Suprapubic skin (tissue), 4 donors: ENCODE data around the gene TXNL1. TPM values are rescaled to one million over a fixed set of nuclear protein-coding genes. Genes with fewer than 3 reads are reported as not detected.
A peak's percentile ranks its signal among the peaks of the same experiment; 100 is the strongest.
"Not testable (repeated sequence)": the region's sequence is repeated elsewhere in the genome, so short reads cannot be mapped to it uniquely, and the experiment has no call there.

Source experiments
- DNase-seq, 2 donors: peaks; one replicate each; pipeline ENCODE4 v3.0.0-alpha.2; 2019; ENCODE audit warnings: low spot score in 2 of 2
- H3K27ac ChIP-seq: fragments of 200-600 bp; sonication (generic); one replicate; pipeline ENCODE4 v1.5.1; 2019
- H3K27me3 ChIP-seq: fragments of 200-600 bp; sonication (generic); one replicate; pipeline ENCODE4 v1.5.1; 2019
- H3K36me3 ChIP-seq: fragments of 200-600 bp; sonication (generic); one replicate; pipeline ENCODE4 v1.5.1; 2019
- H3K4me1 ChIP-seq: fragments of 200-600 bp; sonication (generic); one replicate; pipeline ENCODE4 v1.5.1; 2019
- H3K4me3 ChIP-seq: fragments of 200-600 bp; sonication (generic); one replicate; pipeline ENCODE4 v1.5.1; 2019; ENCODE audit warnings: mild to moderate bottlenecking
- H3K9me3 ChIP-seq: fragments of 200-600 bp; sonication (generic); one replicate; pipeline ENCODE4 v1.5.1; 2019
- CTCF ChIP-seq, 2 donors: fragments of 200-600 bp in 1 of 2; fragments of 450-650 bp in 1 of 2; sonication (generic) in 1 of 2; IDR thresholded peaks; one replicate each; pipeline ENCODE4 v1.5.1; 2016 to 2019; ENCODE audit warnings: antibody characterized with exemption in 2 of 2, mild to moderate bottlenecking in 1 of 2, moderate library complexity in 1 of 2
- EP300 ChIP-seq: sonication (generic); formaldehyde crosslinking; IDR thresholded peaks from one replicate; pipeline ENCODE4 v1.6.1; 2017; ENCODE audit warnings: antibody characterized with exemption
- POLR2A ChIP-seq, 2 donors: fragments of 450-650 bp; IDR thresholded peaks; one replicate each; pipeline ENCODE4 v1.6.1; 2017; ENCODE audit warnings: antibody characterized with exemption in 2 of 2, mild to moderate bottlenecking in 2 of 2, moderate library complexity in 2 of 2
- POLR2AphosphoS5 ChIP-seq, 3 donors: sonication (generic); formaldehyde crosslinking; IDR thresholded peaks; one replicate each; pipeline ENCODE4 v1.6.1; 2017; ENCODE audit warnings: antibody characterized with exemption in 3 of 3
- WGBS: methylation state at CpG from one replicate; pipeline ENCODE4 v1.1.5; 2018; 5-methylcytosine and 5-hydroxymethylcytosine counted together
- total RNA-seq, 4 donors: library from RNA; depleted of rRNA; stranded (reverse); fragments of >200 nt; gene quantifications; one replicate each; pipeline ENCODE4 v1.1.0, GENCODE V29; 2016

TXNL1 gene
- total RNA-seq, 4 donors from 2014 or later, result 23.7 to 57.8 (median 47.8) TPM

- H3K4me3 ChIP-seq, result no peak overlapping the region
- H3K9me3 ChIP-seq, result no peaks in the 10 kb centered on the region
- no peaks in the 10 kb centered on the region for H3K27me3 ChIP-seq
- peaks cover 12% of the 10 kb centered on the region for H3K4me1 ChIP-seq
- TF ChIP-seq POLR2A (IDR thresholded peaks at IDR 0.05), result no peak
- no peak for TF ChIP-seq POLR2AphosphoS5 (IDR thresholded peaks at IDR 0.05)
- no peak for TF ChIP-seq EP300
- no peak for TF ChIP-seq CTCF (IDR thresholded peaks at IDR 0.05)
- no peaks in the 10 kb centered on the region for H3K36me3 ChIP-seq
- H3K27ac ChIP-seq, result no peak overlapping the region
- no peak for DNase-seq
Measured at GRCh38 chr18:56579451-56579850, 58.9 kb downstream of the TXNL1 start.

GRCh38 chr18:56576826-56577573 lies 61.4 kb downstream of the TXNL1 start:
- Histone ChIP-seq H3K36me3 (no peaks in the 10 kb centered on the region), H3K27me3 (no peaks in the 10 kb centered on the region), H3K9me3 (no peaks in the 10 kb centered on the region), H3K27ac (no peak overlapping the region), H3K4me1 (peaks cover 14% of the 10 kb centered on the region), H3K4me3 (no peak overlapping the region)
- DNase-seq, result no peak
- 70% methylated on average over 14 of the region's 14 CpGs for WGBS
- TF ChIP-seq POLR2A (IDR thresholded peaks at IDR 0.05) (no peak), POLR2AphosphoS5 (IDR thresholded peaks at IDR 0.05) (no peak), EP300 (no peak), CTCF (IDR thresholded peaks at IDR 0.05) (no peak)

- no peaks in the 10 kb centered on the region for H3K9me3 ChIP-seq
- TF ChIP-seq CTCF (IDR thresholded peaks at IDR 0.05) (peak; percentile 47 to 53), POLR2A (IDR thresholded peaks at IDR 0.05) (no peak), POLR2AphosphoS5 (IDR thresholded peaks at IDR 0.05) (no peak), EP300 (no peak)
- H3K4me1 ChIP-seq, result peaks cover 14% of the 10 kb centered on the region
- no peak overlapping the region for H3K27ac ChIP-seq
- DNase-seq, result no peak
- no peaks in the 10 kb centered on the region for H3K36me3 ChIP-seq
- 33% methylated on average over 8 of the region's 8 CpGs for WGBS
- H3K4me3 ChIP-seq, result no peak overlapping the region
- H3K27me3 ChIP-seq, result no peaks in the 10 kb centered on the region
Measured at GRCh38 chr18:56575819-56576663, 62.4 kb downstream of the TXNL1 start.

- peaks cover 14% of the 10 kb centered on the region for H3K4me1 ChIP-seq
- no peaks in the 10 kb centered on the region for H3K9me3 ChIP-seq
- 41% methylated on average over 3 of the region's 3 CpGs for WGBS
- TF ChIP-seq POLR2AphosphoS5 (IDR thresholded peaks at IDR 0.05), result no peak
- no peaks in the 10 kb centered on the region for H3K36me3 ChIP-seq
- no peak overlapping the region for H3K4me3 ChIP-seq
- no peak for DNase-seq
- H3K27me3 ChIP-seq, result no peaks in the 10 kb centered on the region
- no peak overlapping the region for H3K27ac ChIP-seq
Measured at GRCh38 chr18:56574861-56575260, 63.5 kb downstream of the TXNL1 start.

GRCh38 chr18:56572267-56572666 lies 66.1 kb downstream of the TXNL1 start:
- H3K9me3 ChIP-seq, H3K27me3 ChIP-seq, H3K27ac ChIP-seq, DNase-seq, H3K36me3 ChIP-seq, H3K4me3 ChIP-seq: not testable (repeated sequence)
- WGBS, result over 99% methylated on average over 16 of the region's 36 CpGs
- peaks cover 14% of the 10 kb centered on the region for H3K4me1 ChIP-seq

- no peaks in the 10 kb centered on the region for H3K36me3 ChIP-seq
- no peak overlapping the region for H3K4me3 ChIP-seq
- no peak overlapping the region for H3K27ac ChIP-seq
- peaks cover 18% of the 10 kb centered on the region for H3K4me1 ChIP-seq
- H3K27me3 ChIP-seq, result no peaks in the 10 kb centered on the region
- TF ChIP-seq POLR2AphosphoS5 (IDR thresholded peaks at IDR 0.05), result no peak
- TF ChIP-seq POLR2A (IDR thresholded peaks at IDR 0.05), result no peak
- TF ChIP-seq EP300, result no peak
- TF ChIP-seq CTCF (IDR thresholded peaks at IDR 0.05), result no peak
- DNase-seq, result no peak
- WGBS, result 97% methylated on average over 3 of the region's 3 CpGs
- no peaks in the 10 kb centered on the region for H3K9me3 ChIP-seq
Measured at GRCh38 chr18:56570978-56571377, 67.4 kb downstream of the TXNL1 start.
